NT2/D1 (cell line): ENCODE results near the gene LGALS9C.
"Not testable (repeated sequence)": the region's sequence is repeated elsewhere in the genome, so short reads cannot be mapped to it uniquely, and the experiment has no call there.

Experiments
- SUZ12 ChIP-seq: IDR thresholded peaks from 2 replicates; pipeline ENCODE4 v1.6.1; 2011; ENCODE audit not compliant: insufficient read length, insufficient read depth; ENCODE audit errors: extremely low read depth
- YY1 ChIP-seq: IDR thresholded peaks from 2 replicates; pipeline ENCODE4 v1.6.1; 2011; ENCODE audit not compliant: insufficient read length, insufficient read depth
- ZNF274 ChIP-seq: IDR thresholded peaks from 2 replicates; pipeline ENCODE4 v1.6.1; 2011; ENCODE audit warnings: mild to moderate bottlenecking, low read depth, low read length

DNA sequence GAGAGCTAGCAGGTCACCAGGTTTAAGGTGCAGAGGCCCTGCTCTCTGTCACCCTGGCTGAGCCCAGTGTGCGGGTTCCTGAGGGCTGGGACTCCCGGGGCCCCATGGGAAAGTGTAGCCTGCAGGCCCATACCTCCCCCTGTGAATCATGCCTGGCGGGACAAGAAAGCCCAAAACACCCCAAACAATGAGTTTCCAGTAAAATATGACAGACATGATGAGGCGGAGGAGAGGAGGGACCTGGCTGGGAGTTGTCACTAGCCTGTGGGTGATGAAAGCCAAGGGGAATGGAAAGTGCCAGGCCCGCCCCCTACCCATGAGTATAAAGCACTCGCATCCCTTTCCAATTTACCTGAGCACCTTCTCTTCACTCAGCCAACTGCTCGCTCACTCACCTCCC lies 26.8 kb upstream of the LGALS9C start:
- TF ChIP-seq ZNF274, YY1, SUZ12: not testable (repeated sequence)
